Hematopoietic multipotent progenitor cell treated with erythropoietin and hydrocortisone succinate and interleukin-3 and kit ligand, for 8 days (in vitro differentiated cells): ENCODE results near the gene GRIK2.
"Not testable (repeated sequence)": the region's sequence is repeated elsewhere in the genome, so short reads cannot be mapped to it uniquely, and the experiment has no call there.

ENCODE experiments used
- DNase-seq: peaks from one replicate; pipeline ENCODE4 v3.0.0-alpha.2; 2015

Gene GRIK2

GRCh38 chr6:101544286-101544685, 150.8 kb downstream of the GRIK2 start:
- DNase-seq = no peak

- no peak for DNase-seq
Observed at GRCh38 chr6:101545191-101545590, 151.7 kb downstream of the GRIK2 start.

GRCh38 chr6:101550451-101550850, 156.9 kb downstream of the GRIK2 start:
- no peak for DNase-seq

- DNase-seq = no peak
Observed at GRCh38 chr6:101554231-101554630, 160.7 kb downstream of the GRIK2 start.

- DNase-seq = no peak
Observed at GRCh38 chr6:101558712-101559111, 165.2 kb downstream of the GRIK2 start.

- no peak for DNase-seq
Observed at GRCh38 chr6:101572627-101573026, 179.1 kb downstream of the GRIK2 start.

- no peak for DNase-seq
Observed at GRCh38 chr6:101577091-101577490, 183.6 kb downstream of the GRIK2 start.

- DNase-seq = no peak
Observed at GRCh38 chr6:101578306-101578705, 184.8 kb downstream of the GRIK2 start.

- no peak for DNase-seq
Observed at GRCh38 chr6:101582792-101583191, 189.3 kb downstream of the GRIK2 start.

- no peak for DNase-seq
Observed at GRCh38 chr6:101585501-101585900, 192.0 kb downstream of the GRIK2 start.

GRCh38 chr6:101588343-101588742, 194.8 kb downstream of the GRIK2 start:
- DNase-seq = no peak

GRCh38 chr6:101595276-101595675, 201.8 kb downstream of the GRIK2 start:
- DNase-seq = no peak

GRCh38 chr6:101597693-101598092, 204.2 kb downstream of the GRIK2 start:
- no peak for DNase-seq

- DNase-seq = no peak
Observed at GRCh38 chr6:101605426-101605825, 211.9 kb downstream of the GRIK2 start.

GRCh38 chr6:101605874-101606273, 212.4 kb downstream of the GRIK2 start:
- no peak for DNase-seq

- DNase-seq = no peak
Observed at GRCh38 chr6:101607111-101607690, 213.7 kb downstream of the GRIK2 start.

GRCh38 chr6:101608703-101609102, 215.2 kb downstream of the GRIK2 start:
- DNase-seq = no peak

GRCh38 chr6:101613556-101613955, 220.0 kb downstream of the GRIK2 start:
- no peak for DNase-seq

- no peak for DNase-seq
Observed at GRCh38 chr6:101614774-101615173, 221.3 kb downstream of the GRIK2 start.

- no peak for DNase-seq
Observed at GRCh38 chr6:101626269-101626668, 232.8 kb downstream of the GRIK2 start.

- DNase-seq = no peak
Observed at GRCh38 chr6:101630941-101631340, 237.4 kb downstream of the GRIK2 start.

- no peak for DNase-seq
Observed at GRCh38 chr6:101633081-101633480, 239.6 kb downstream of the GRIK2 start.

GRCh38 chr6:101638865-101639264, 245.4 kb downstream of the GRIK2 start:
- DNase-seq = not testable (repeated sequence)

- no peak for DNase-seq
Observed at GRCh38 chr6:101640131-101640530, 246.6 kb downstream of the GRIK2 start.

- DNase-seq = no peak
Observed at GRCh38 chr6:101645770-101646169, 252.3 kb downstream of the GRIK2 start.
